ENCODE results near the gene SEMA5B. TPM values are rescaled to one million over a fixed set of nuclear protein-coding genes. Genes with fewer than 3 reads are reported as not detected.

Gene SEMA5B
- total and polyA plus RNA-seq, 2 of the 4 experiments (the other 2 are of a cell fraction): not detected

DNA sequence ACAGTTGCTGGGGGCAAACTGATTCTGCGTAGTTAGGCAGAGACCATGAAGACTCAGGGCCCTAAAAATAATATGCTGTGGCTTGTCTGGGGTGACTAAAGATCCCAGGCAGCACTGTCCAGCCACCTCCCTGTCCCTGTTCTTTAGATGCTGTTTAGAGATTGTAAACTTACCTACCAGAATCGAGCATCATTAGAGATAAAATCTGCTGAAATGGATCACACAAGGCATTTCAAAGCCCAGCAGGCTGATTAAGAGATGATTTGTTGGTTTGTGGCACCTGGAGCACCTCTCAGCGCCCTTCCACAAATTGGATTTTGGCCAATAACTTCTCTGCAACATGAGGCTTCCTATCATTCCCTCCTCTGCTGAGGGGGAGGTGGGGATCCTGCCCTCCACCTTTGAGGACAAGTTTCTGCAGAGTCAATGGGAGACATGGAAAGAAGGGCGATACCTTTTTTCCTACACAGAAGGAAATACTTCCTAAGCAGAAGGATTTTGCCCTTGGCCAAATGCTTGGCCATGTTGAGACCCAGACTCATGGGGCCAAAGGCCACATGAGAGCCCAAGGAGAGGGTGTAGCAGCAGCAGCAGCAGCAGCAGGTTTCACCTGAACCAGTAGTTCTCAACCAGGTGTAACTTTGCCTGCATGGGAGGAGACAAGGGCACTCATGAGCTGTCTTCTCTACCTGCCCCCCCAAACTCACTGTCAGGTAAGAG, 37.5 kb downstream of the SEMA5B start:
- no peak overlapping the region for H2BK15ac ChIP-seq (ENCODE audit: low read depth, low read length)
- H2BK5ac ChIP-seq (ENCODE audit: low read depth, low read length, poor library complexity, severe bottlenecking): no peak overlapping the region
- no peak overlapping the region for H2AK5ac ChIP-seq (ENCODE audit: low read depth, low read length)
- H3K9me3 ChIP-seq (ENCODE audit: control insufficient read depth, insufficient read depth, low read length): no peaks in the 10 kb centered on the region
- no peak overlapping the region for H3K4ac ChIP-seq (ENCODE audit: low read depth, low read length)
- dilution Hi-C loops (cut with HindIII; ENCODE audit: low sequenced_read_pairs, unreplicated experiment) (no loop called here), in situ Hi-C loops (cut with MboI; ENCODE audit: low sequenced_read_pairs) (no loop called here), intact Hi-C loops (cut with micrococcal nuclease) (no loop called here)
- H2AK9ac ChIP-seq (replicated peaks; ENCODE audit: low read depth, low read length, poor library complexity): no peak overlapping the region
- DNase-seq (no peak), ATAC-seq (ENCODE audit: low read depth) (no peak)
- H4K20me1 ChIP-seq (ENCODE audit: insufficient read depth, low read length): no peaks in the 10 kb centered on the region
- no peak overlapping the region for H3K56ac ChIP-seq (ENCODE audit: extremely low read depth, insufficient read depth, low read length)
- no peak overlapping the region for H3K9ac ChIP-seq (ENCODE audit: low read depth, low read length)
- H4K91ac ChIP-seq (ENCODE audit: insufficient read depth, low read depth, low read length): no peak overlapping the region
- no peaks in the 10 kb centered on the region for H3K4me1 ChIP-seq (ENCODE audit: control insufficient read depth, insufficient read depth, low read length)
- no peak overlapping the region for H3K23ac ChIP-seq (ENCODE audit: low read depth, low read length)
- H3K27me3 ChIP-seq (ENCODE audit: control insufficient read depth, insufficient read depth, low read length): peaks cover 87% of the 10 kb centered on the region
- no peak overlapping the region for H4K5ac ChIP-seq (ENCODE audit: low read depth, low read length)
- CTCF ChIA-PET: no interaction called here
- no peaks in the 10 kb centered on the region for H3K36me3 ChIP-seq (ENCODE audit: control insufficient read depth, insufficient read depth, low read length)
- H3K27ac ChIP-seq (ENCODE audit: insufficient read depth, low read length): no peak overlapping the region
- no peak overlapping the region for H2AFZ ChIP-seq (replicated peaks; ENCODE audit: low read length, poor library complexity)
- H3K18ac ChIP-seq (ENCODE audit: low read depth, low read length): no peak overlapping the region
- no peak overlapping the region for H3K14ac ChIP-seq (replicated peaks; ENCODE audit: low read depth, low read length)
- H3K4me2 ChIP-seq (ENCODE audit: low read depth, low read length): no peak overlapping the region
- no peak for TF ChIP-seq CHD1 (IDR thresholded peaks at IDR 0.05; ENCODE audit: low read depth, low read length)
- no peak for TF ChIP-seq FOS (IDR thresholded peaks at IDR 0.05; ENCODE audit: low read depth, low read length)
- no peak for TF ChIP-seq SMC3 (IDR thresholded peaks at IDR 0.05; ENCODE audit: low read depth, low read length)
- TF ChIP-seq, protein P1, sequence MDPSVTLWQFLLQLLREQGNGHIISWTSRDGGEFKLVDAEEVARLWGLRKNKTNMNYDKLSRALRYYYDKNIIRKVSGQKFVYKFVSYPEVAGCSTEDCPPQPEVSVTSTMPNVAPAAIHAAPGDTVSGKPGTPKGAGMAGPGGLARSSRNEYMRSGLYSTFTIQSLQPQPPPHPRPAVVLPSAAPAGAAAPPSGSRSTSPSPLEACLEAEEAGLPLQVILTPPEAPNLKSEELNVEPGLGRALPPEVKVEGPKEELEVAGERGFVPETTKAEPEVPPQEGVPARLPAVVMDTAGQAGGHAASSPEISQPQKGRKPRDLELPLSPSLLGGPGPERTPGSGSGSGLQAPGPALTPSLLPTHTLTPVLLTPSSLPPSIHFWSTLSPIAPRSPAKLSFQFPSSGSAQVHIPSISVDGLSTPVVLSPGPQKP (IDR thresholded peaks at IDR 0.05; ENCODE audit: borderline replicate concordance, low read depth, low read length): no peak
- no peak for TF ChIP-seq MAFK (IDR thresholded peaks at IDR 0.05; ENCODE audit: low read depth, low read length)
- TF ChIP-seq RAD21 (IDR thresholded peaks at IDR 0.05; ENCODE audit: low read length): no peak
- TF ChIP-seq, protein P2, sequence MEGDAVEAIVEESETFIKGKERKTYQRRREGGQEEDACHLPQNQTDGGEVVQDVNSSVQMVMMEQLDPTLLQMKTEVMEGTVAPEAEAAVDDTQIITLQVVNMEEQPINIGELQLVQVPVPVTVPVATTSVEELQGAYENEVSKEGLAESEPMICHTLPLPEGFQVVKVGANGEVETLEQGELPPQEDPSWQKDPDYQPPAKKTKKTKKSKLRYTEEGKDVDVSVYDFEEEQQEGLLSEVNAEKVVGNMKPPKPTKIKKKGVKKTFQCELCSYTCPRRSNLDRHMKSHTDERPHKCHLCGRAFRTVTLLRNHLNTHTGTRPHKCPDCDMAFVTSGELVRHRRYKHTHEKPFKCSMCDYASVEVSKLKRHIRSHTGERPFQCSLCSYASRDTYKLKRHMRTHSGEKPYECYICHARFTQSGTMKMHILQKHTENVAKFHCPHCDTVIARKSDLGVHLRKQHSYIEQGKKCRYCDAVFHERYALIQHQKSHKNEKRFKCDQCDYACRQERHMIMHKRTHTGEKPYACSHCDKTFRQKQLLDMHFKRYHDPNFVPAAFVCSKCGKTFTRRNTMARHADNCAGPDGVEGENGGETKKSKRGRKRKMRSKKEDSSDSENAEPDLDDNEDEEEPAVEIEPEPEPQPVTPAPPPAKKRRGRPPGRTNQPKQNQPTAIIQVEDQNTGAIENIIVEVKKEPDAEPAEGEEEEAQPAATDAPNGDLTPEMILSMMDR (conservative IDR thresholded peaks at IDR 0.05; ENCODE audit: low read depth, low read length): no peak
- H2BK20ac ChIP-seq (ENCODE audit: low read depth, low read length): no peak overlapping the region
- no peak overlapping the region for H2BK120ac ChIP-seq (ENCODE audit: low read depth, low read length)
- no TSS peak for BruUV-seq (replicated peaks)
- H4K8ac ChIP-seq (ENCODE audit: low read depth in 2 of 2, low read length in 2 of 2): no peak overlapping the region
- POLR2A ChIA-PET (ENCODE audit: unreplicated experiment): no interaction called here
- H3K79me1 ChIP-seq (ENCODE audit: low read depth in 1 of 2, low read length in 2 of 2): no peaks in the 10 kb centered on the region
- WGBS, 2 experiments (ENCODE audit: extremely low coverage in 2 of 2, insufficient read length in 1 of 2): no CpG with 5 or more reads among the region's 4 CpGs
- no peaks in the 10 kb centered on the region for H3K9me1 ChIP-seq (ENCODE audit: insufficient read depth, low read length)
- no peak overlapping the region for H3K4me3 ChIP-seq (ENCODE audit: insufficient read depth, low read depth, low read length)

Data from IMR-90 (cell line).